ENCODE measurements around the gene HPSE.

DNA sequence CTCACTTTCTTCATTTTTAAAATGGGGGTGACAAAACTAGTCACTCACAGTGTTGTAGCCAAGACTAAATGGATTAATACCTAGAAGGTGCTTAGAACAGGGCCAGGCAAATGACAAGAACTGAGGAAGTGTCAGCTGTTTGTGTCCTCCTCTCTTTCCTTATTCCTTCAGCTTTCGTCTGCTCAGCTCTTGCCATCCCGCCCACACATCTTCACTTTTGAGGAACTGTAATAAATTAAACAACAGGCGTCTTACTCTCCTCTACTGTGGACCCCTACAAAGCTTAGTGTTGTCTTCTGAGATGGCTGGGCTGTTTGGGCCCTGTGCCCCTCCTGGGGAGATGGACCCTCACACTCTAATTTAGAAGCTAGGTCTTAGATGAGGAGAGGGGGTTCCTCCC, 2.7 kb downstream of the HPSE start:
- no peak for TF ChIP-seq POLR2A (IDR thresholded peaks at IDR 0.05)
- TF ChIP-seq, protein P1, sequence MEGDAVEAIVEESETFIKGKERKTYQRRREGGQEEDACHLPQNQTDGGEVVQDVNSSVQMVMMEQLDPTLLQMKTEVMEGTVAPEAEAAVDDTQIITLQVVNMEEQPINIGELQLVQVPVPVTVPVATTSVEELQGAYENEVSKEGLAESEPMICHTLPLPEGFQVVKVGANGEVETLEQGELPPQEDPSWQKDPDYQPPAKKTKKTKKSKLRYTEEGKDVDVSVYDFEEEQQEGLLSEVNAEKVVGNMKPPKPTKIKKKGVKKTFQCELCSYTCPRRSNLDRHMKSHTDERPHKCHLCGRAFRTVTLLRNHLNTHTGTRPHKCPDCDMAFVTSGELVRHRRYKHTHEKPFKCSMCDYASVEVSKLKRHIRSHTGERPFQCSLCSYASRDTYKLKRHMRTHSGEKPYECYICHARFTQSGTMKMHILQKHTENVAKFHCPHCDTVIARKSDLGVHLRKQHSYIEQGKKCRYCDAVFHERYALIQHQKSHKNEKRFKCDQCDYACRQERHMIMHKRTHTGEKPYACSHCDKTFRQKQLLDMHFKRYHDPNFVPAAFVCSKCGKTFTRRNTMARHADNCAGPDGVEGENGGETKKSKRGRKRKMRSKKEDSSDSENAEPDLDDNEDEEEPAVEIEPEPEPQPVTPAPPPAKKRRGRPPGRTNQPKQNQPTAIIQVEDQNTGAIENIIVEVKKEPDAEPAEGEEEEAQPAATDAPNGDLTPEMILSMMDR (IDR thresholded peaks at IDR 0.05) = no peak
- TF ChIP-seq EP300 (IDR thresholded peaks at IDR 0.05) = no peak

Data from stomach (tissue), 4 donors.